Nucleus accumbens (tissue), 56 donors: ENCODE data around the gene LRP8.
A peak's percentile ranks its signal among the peaks of the same experiment; 100 is the strongest.
"Not testable (repeated sequence)": the region's sequence is repeated elsewhere in the genome, so short reads cannot be mapped to it uniquely, and the experiment has no call there.

Experiments
- DNase-seq, 56 donors: peaks; one replicate each; lab custom pipeline; 2025; lab: John Stamatoyannopoulos, UW

Gene LRP8

DNA sequence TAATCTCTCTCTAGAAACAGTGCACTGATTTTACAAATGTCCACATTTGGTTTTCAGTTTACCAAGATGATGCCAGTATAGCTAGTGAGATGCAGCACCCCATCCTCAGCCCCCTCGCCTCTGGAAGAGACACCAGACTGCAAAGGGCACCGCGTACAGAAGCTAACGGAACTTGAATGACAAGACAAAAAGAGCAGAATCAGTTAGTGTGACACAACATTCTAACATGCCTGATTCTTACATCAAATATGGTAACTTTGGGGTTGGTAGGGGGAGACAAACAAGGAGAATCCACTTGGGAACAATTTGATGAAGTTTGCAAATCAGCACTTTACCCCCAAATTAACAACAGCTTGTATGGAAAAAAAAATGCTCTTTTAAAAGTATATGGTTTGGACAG is 85.5 kb downstream of the LRP8 start:
- no peak for DNase-seq

DNA sequence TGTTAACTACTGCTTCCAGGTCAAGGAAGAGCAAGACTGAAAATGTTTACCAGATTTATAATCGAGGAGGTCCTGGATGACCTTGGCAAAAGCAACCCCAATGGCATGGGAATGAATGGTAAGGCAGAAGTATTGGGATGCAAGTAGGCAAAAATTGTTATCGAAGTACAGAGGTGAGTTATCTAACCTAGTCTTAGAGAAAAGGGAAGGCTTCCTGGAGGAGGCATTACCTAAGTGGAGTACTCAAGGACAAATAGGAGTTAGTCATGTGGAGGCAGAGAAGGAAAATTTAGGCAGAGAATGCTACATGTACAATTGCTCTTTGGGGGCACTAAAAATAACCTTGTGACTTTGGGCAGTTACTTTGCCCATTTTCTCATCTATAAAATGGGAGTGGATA is 86.0 kb downstream of the LRP8 start:
- no peak for DNase-seq

DNA sequence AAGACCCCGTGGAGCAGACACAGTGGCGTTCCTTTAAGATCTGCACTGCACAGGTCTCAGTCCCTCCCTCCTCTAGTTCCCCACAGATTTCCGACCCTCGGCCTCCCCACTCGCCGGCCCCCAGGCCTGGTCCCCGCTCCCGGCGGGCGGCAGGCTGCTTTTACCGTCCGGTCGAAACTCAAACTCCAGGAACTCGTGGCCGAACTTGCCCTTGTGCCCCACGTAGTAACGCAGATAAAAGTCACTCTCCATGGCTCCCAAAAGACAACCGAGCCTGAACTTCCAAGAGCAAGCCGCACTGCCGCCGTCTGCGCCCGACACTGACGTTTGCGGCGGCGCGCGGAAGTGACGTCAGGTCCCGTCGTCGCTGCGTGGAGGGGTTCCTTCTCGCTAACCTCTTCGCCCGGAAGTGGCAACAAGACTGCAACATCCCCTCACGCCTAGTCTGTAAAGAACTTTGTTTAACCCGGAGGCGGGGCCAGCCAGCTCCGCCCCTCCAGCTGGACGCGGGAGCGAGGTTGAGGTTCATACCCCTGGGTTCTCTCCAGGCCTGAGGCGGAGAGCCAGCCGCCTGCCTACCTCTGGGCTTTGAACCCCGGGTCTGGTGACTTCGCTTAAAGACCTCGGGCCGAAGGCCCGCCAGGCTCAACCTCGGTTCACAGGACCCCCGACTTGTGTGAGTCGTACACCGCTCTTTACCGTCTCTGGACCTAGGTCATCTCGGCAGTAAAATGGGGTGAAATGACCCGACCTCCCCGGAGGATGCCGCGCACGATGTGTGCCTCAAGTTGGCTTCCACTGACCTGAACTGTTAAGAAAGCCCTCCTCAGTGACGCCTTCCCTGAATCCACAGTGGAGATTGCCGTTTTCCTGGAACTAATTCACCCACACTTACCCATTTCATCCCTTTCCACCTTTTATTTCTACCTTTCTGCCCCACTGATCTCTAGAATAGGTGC is 89.4 kb downstream of the LRP8 start, which contains the start of gene MAGOH:
Gene MAGOH (minus strand): TSS at position 322 of the 959 bp plus-strand sequence. CDS start 70 bp downstream, at position 252.
- peak; percentile 56 to 96 (median 90) for DNase-seq

DNA sequence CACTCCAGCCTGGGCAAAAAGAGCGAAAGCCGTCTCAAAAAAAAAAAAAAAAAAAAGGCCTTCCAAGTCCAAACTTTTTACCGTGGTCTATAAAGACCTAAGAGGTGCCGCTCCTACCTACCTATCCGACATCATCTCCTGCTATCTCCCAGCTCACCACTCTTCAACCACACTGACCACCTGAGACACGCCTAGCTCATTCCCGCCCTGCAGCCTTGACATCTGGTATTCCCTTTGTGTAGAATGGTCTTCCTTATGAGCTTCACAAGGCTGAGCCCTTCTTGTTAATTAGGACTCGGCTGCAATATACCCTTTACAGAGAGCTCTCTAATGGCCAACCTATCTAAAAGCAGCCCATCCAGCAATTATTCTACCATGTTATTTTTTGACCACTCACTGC is 90.2 kb downstream of the LRP8 start:
- DNase-seq, result no peak

DNA sequence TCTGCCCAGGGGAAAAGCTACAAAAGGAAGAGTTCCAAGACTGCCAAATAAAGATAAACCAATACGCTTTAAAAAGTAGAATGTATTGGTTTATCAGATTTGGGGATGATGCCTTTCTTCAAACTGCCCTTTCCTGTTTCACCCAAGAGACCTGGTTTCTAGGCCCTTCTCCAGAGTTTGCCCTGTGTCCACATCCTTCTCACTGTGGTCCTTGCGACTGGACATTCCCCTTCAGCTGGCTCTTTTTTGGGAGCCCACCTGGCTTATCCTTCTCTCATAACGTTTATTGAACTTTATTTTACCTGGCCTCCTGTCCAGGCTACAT is 106.9 kb downstream of the LRP8 start:
- DNase-seq, result no peak

DNA sequence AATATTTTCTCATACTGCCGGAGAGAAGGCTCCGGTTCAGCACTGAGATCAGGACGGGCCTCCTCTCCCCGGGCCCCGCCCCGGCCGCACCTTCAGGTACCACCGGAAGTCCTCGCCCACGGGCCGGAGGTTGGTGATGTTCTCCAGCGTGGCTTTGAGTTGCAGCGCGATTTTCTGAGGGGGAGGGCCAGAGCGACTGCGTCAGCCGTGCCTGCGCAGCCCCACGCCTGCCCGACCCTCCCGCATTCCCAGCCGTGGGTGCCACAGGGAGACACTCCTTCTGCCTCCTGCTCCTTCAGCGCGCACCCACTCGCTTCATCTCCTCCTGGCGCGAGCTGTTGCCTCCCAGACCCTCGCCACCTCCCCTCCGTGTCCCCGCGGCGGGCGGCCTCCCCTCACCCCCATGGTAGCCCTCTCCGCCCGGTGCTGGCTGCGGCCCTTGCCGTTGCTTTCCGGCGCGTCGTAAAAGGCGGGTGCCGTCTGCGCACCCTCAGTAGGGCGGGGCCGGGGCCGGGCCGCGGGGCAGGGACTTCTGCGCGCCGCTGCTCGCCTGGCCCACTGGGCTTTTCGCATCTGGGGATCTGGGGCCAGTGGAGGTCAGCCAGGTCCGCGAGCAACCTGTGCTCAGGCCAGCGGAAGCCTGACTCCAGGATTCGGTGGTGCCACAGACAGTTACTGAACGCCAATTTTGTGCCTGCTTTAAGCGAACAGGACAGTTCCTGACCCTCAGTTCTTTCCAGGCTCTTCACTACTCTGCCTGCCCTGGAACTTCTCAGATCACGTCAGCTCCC is 107.5 kb downstream of the LRP8 start, which contains the start of gene CZIB:
Gene CZIB (minus strand): TSS at position 464 of the 791 bp plus-strand sequence. CDS start 59 bp downstream, at position 405.
- DNase-seq, result peak in 55 of 56 donors; percentile 58 to 94 (median 87)

DNA sequence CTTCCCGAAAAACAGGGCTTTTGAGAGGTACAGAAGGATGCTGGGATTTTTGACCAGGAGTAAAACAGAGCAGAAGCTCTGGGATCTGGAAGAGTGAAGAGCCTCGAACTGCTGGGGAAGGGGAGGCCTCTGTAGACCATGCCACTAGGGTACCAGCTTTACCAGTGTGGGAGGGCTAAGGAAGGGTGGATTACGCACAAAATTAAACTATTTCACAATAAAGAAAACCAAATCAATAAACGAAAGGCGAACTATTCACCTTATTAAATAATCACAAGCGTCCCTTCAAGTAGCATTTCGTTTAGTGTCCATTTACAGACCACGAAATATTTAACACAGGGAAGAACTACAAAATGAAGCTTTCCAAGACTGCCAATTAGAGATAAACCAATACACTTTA is 108.2 kb downstream of the LRP8 start:
- DNase-seq, result no peak

DNA sequence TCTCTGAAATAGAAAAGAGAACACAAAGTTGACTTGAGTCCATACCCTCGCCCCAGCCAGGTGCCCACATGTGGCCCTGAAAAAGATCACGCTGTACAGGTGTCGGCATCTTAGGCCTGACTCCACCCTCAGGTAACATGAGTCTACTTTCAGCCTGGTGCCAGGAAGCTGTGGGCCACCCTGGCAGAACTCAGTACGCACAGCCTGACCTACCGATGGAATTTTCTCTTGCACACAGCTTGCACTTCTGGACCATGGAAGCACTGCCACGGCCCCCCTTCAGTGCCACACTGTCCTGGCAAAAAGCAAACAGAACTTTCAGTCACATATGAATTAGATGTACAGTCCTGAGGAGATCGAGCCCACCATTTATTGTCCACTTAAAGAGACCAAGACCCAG is 109.7 kb downstream of the LRP8 start:
- no peak for DNase-seq

DNA sequence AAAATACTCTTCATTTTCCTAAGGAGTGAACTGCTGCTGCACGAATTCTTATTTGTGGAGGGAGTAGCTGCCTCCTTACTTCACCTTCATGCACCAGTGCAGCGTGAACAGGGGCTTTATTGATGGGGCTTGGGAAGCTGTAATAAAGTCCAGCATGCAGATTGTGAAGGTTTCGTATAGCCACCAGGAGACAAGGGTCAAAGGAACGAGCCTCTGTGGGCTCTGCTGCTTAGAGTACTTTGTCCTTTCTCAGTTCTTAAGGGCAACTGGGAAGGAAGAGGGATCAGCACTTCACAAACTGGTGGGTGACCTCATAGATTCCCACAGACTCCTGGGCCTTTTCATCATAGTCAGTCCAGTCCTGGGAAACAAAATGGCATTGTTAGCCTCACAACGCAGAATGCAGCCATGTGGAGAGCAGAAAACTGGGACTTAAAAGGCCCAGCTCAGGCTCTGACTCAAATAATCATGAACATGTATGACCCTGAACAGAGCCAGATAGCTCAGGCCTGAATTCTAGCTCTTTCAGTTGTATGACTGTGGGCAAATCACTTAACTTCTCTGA is 113.4 kb downstream of the LRP8 start:
- peak in 1 of 56 donors; percentile 7 for DNase-seq

DNA sequence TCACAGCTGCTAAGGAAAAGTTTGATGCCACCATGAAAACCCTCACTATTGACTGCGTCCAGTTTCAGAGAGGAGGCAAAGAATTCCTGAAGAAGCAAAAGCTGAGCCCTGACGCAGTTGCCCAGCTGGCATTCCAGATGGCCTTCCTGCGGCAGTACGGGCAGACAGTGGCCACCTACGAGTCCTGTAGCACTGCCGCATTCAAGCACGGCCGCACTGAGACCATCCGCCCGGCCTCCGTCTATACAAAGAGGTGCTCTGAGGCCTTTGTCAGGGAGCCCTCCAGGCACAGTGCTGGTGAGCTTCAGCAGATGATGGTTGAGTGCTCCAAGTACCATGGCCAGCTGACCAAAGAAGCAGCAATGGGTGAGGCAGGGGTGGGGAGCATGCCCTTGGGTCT is 116.9 kb downstream of the LRP8 start:
- DNase-seq, result no peak

DNA sequence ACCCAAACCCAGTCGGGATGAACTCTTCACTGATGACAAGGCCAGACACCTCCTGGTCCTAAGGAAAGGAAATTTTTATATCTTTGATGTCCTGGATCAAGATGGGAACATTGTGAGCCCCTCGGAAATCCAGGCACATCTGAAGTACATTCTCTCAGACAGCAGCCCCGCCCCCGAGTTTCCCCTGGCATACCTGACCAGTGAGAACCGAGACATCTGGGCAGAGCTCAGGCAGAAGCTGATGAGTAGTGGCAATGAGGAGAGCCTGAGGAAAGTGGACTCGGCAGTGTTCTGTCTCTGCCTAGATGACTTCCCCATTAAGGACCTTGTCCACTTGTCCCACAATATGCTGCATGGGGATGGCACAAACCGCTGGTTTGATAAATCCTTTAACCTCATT is 117.5 kb downstream of the LRP8 start:
- no peak for DNase-seq

DNA sequence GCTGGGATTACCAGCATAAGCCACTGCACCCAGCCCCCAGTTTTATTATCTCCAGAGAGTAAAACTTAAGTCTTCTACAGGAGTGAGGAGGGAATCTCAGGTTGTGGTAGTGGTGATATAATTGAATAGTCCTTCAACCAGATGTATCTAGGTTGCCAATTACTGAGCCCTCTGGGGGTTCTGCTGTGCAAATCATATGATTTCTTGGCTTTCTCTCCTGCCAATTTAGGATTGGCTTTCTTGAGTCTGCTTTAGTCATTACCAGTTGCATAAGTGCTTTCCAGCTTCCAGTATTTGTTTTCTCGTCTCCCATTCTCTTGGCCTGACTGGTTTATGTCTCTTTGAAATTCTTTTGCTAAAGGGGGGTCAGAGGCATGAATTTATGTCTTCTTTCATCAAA is 120.1 kb downstream of the LRP8 start:
- DNase-seq, result no peak

DNA sequence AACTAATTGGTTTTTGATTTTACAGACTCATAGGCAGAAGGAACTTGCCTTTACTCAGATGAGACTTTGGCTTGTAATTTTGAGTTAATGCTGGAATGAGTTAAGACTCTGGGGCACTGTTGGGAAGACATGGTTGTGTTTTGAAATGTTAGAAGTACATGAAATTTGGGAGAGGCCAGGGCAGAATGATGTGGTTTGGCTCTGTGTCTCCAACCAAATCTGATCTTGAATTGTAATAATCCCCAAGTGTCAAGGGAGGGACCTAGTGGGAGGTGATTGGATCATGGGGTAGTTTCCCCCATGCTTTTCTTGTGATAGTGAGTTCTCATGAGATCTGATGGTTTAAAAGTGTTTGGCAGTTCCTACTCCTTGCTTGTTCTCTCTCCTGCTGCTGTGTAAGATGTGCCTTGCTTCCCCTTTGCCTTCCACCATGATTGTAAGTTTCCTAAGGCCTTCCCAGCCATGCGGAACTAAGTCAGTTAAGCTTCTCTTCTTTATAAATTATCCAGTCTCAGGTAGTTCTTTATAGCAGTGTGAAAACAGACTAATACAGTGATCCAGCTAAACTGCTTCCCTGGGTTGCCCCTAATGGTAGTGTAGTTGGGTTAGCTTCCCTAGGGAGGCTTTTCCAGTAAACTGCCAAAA is 121.0 kb downstream of the LRP8 start:
- no peak for DNase-seq

DNA sequence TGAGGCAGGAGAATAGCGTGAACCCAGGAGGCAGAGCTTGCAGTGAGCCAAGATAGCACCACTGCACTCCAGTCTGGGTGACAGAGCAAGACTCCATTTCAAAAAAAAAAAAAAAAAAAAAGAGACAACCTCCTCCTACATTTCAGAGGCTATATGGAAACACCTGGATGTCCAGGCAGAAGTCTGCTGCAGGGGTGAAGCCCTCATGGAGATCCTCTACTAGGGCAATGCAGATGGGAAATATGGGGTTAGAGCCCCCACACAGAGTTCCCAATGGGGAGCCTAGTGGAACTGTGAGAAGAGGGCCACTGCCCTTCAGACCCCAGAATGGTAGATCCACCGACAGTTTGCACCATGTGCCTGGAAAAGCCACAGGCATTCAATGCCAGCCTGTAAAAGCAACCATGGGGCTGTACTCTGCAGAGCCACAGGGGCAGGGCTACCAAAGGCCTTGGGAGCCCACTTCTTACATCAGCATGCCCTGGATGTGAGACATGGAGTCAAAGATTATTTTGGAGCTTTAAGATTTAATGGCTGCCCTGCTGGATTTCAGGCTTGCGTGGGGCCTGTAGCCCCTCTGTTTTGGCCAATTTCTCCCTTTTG is 121.7 kb downstream of the LRP8 start:
- not testable (repeated sequence) for DNase-seq

DNA sequence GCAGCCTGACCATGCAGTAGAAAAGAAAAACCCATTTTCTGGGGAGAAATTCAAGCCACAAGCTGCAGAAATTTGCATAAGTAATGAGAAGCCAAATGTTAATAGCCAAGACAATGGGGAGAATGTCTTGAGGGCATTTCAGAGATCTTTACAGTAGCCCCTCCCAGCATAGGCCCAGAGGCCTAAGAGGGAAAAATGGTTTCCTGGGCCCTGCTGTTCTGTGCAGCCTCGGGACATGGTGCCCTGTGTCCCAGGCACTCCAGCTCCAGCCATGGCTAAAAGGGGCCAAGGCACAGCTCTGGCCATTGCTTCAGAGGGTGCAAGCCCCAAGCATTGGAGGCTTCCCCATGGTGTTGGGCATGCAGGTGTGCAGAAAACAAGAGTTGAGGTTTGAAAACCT is 122.4 kb downstream of the LRP8 start:
- not testable (repeated sequence) for DNase-seq

DNA sequence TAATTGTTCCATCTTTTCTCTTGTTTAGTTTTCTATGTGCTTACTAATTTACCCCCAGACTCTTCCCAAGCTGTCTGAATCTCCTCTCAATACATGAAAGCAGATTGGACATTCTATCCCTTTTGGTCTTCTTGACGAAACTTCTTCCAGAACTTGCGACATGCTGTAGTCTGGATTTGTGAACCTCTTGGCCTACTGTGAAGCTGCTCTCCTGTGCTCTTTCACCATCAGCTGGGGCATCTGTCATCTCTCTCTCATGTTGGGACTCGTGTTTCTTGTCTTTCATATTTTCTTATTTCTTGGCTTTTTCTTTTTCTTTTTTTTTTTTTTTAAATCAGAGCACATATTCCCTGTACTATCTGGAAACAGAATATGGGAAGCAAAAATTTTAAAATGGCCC is 124.4 kb downstream of the LRP8 start:
- DNase-seq, result no peak

DNA sequence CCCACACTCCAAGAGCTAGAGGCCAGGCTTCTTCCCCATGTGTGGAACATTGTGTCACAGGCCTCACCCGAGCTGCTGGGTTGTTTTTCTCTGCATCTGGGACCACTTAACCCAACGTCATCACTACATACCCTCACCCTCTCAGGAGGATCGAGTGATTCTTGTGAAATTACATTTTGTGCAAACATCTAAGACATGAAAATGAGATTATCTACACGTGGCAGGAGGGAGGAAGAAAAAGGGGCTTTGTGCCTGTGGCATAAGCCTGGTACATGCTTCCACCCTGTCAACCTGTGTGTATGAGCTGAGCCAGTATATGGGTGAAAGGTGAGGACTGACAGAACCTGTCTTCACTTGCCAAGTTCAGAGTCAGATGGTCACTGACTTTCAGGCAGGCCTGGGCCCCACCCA is 129.6 kb downstream of the LRP8 start:
- no peak for DNase-seq

DNA sequence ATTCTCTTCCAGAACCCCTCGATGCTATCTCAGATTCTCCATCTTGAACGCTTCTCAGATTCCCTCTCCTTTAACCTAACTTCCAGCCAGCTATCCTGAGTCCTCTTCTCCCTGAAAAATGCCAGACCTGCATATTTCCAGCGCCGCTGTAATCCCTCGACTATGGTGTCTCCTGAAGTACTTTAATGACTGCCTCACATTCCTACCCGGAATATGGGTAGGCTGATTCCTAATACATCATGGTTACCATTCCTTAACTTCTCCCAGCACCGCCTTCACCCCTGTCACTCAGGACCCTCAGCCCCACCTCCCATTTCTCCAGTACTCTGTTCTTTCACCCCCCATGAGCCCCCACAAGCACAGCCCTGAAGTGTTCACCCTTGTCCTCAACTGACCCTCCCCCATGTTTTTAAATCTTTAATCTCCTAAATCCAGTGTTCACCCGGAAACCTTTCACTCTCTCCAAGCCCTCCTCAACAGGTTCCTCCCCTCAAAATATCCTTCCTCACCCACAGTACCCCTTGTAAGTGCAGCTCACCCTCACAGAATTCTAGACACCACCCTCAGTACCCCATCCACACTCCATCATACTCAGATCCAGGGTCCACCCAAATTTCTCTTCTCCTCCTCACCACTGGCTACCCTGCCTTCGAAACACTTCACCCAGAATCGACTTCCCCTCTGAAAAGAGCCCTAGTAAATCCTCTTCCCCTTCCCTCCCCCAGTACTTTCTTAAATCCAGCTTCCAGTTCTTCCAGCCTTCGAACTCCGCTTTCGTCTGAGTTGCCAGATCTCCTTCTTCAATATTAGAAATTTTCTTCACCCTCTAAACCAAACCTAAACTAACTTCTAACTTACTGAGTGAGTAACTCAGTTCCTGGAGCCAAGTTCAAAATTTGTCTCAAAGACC is 130.3 kb downstream of the LRP8 start:
- DNase-seq, result no peak
